Panc1 (cell line): ENCODE data around the gene NMB. TPM values are rescaled to one million over a fixed set of nuclear protein-coding genes. Genes with fewer than 3 reads are reported as not detected.

Source experiments
- ATAC-seq: fragments of 200-7000 bp; cut with Tn5 transposase; 2 replicates; pipeline ENCODE4 v1.9.1; 2020; ENCODE audit warnings: mild to moderate bottlenecking, moderate library complexity
- BruUV-seq: library from RNA; stranded (reverse); fragments of 400-500 nt; replicated peaks from 2 replicates; lab custom pipeline; 2021; lab: Mats Ljungman, UMichigan
- CTCF ChIA-PET: fragments of 300-600 bp; sonication (Branson Sonifier 250); formaldehyde crosslinking; loops from one replicate; lab custom pipeline; 2022; ENCODE audit warnings: antibody characterized with exemption; lab: Charles Lee
- POLR2A ChIA-PET: fragments of 300-600 bp; sonication (Branson Sonifier 250); formaldehyde crosslinking; loops from one replicate; lab custom pipeline; 2022; ENCODE audit warnings: antibody characterized with exemption; lab: Charles Lee
- DNase-seq: peaks from one replicate; pipeline ENCODE4 v3.0.0-alpha.2; 2010; ENCODE audit warnings: low read depth, low spot score
- H3K27ac ChIP-seq: 2 replicates; pipeline ENCODE4 v1.5.1; 2011; ENCODE audit warnings: mild to moderate bottlenecking, low read length, inconsistent platforms
- H3K27me3 ChIP-seq: fragments of 200-500 bp; sonication (Bioruptor generic); 2 replicates; pipeline ENCODE4 v1.6.0; 2014; ENCODE audit warnings: low read length, inconsistent platforms; ENCODE audit not compliant: control insufficient read depth, insufficient read depth
- H3K36me3 ChIP-seq: fragments of 200-500 bp; sonication (Bioruptor generic); 2 replicates; pipeline ENCODE4 v1.5.1; 2014; ENCODE audit warnings: inconsistent platforms, mild to moderate bottlenecking, low read length, moderate library complexity; ENCODE audit not compliant: control insufficient read depth, insufficient read depth
- H3K4me1 ChIP-seq: 2 replicates; pipeline ENCODE4 v1.5.1; 2011; ENCODE audit warnings: inconsistent platforms, mild to moderate bottlenecking, low read length, moderate library complexity; ENCODE audit not compliant: control insufficient read depth, insufficient read depth
- H3K4me3 ChIP-seq, 2 experiments: 2 replicates each; pipeline ENCODE4 v1.5.1; 2011 to 2012; ENCODE audit warnings: low read depth in 2 of 2, low read length in 2 of 2, mild to moderate bottlenecking in 2 of 2, inconsistent platforms in 1 of 2, moderate library complexity in 1 of 2
- H3K9me3 ChIP-seq: fragments of 200-500 bp; sonication (Bioruptor generic); 2 replicates; pipeline ENCODE4 v1.5.1; 2014; ENCODE audit warnings: low read depth, mild to moderate bottlenecking, inconsistent platforms, low read length, moderate library complexity; ENCODE audit not compliant: control insufficient read depth, insufficient read depth
- POLR2AphosphoS5 ChIP-seq: IDR thresholded peaks from 2 replicates; pipeline ENCODE4 v1.6.1; 2012; ENCODE audit warnings: mild to moderate bottlenecking, low read depth, low read length, moderate library complexity
- REST ChIP-seq, 2 experiments: IDR thresholded peaks; 2 replicates each; pipeline ENCODE4 v1.6.1; 2011 to 2012; ENCODE audit warnings: low read depth in 2 of 2, control low read depth in 1 of 2, low read length in 1 of 2, mild to moderate bottlenecking in 1 of 2, moderate library complexity in 1 of 2; ENCODE audit not compliant: insufficient read depth in 1 of 2
- SIN3A ChIP-seq: IDR thresholded peaks from 2 replicates; pipeline ENCODE4 v1.6.1; 2012; ENCODE audit warnings: low read depth, mild to moderate bottlenecking, low read length, moderate library complexity, borderline replicate concordance; ENCODE audit not compliant: insufficient read depth
- TCF7L2 ChIP-seq: IDR thresholded peaks from 2 replicates; pipeline ENCODE4 v1.6.1; 2011; ENCODE audit warnings: mild to moderate bottlenecking, low read depth, low read length, inconsistent platforms
- in situ Hi-C: cut with HindIII; loops from 2 replicates; pipeline ENCODE4 v1.10.0; 2016; ENCODE audit warnings: low sequenced_read_pairs, low pct_unique_long_range_greater_than_20kb
- intact Hi-C: fragments of 100-400 bp; cut with micrococcal nuclease; formaldehyde crosslinking; loops from one replicate; pipeline ENCODE4 v1.10.0; 2022; ENCODE audit not compliant: unreplicated experiment
- total RNA-seq: library from RNA; stranded (reverse); gene quantifications from one replicate; pipeline ENCODE4 v1.2.1, GENCODE V29; 2021; ENCODE audit not compliant: unreplicated experiment
- TF ChIP-seq, protein P1 (sequence below): fragments of 450-650 bp; IDR thresholded peaks from 2 replicates; pipeline ENCODE4 v1.5.1; 2017; ENCODE audit warnings: mild to moderate bottlenecking

The NMB gene
- total RNA-seq, 1 experiment from 2014 or later = 9.5 TPM

DNA sequence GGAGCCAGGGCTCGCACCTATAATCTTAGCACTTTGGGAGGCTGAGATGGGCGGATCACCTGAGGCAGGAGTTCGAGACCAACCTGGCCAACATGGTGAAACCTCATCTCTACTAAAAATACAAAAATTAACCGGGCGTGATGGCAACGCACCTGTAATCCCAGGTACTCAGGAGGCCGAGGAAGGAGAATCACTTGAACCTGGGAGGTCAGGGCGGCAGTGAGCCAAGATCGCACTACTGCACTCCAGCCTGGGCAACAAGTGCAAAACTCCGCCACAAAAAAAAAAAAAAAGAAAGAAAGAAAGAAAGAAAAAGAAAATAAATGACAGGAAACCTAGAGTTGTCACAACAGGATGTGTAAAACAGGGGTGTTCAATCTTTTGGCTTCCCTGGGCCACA is 3.0 kb upstream of the NMB start:
- CTCF ChIA-PET = no interaction called here
- no peak overlapping the region for H3K4me3 ChIP-seq
- peaks cover 15% of the 10 kb centered on the region for H3K4me1 ChIP-seq
- DNase-seq (no peak), ATAC-seq (no peak)
- no TSS peak for BruUV-seq
- no peaks in the 10 kb centered on the region for H3K27me3 ChIP-seq
- H3K27ac ChIP-seq = no peak overlapping the region
- H3K36me3 ChIP-seq = no peaks in the 10 kb centered on the region
- TF ChIP-seq REST (IDR thresholded peaks at IDR 0.05; ENCODE audit: insufficient read depth in 1 of 2, low read depth in 2 of 2, low read length in 1 of 2) (no peak), POLR2AphosphoS5 (no peak), TCF7L2 (no peak), SIN3A (no peak)
- TF ChIP-seq, protein P1, sequence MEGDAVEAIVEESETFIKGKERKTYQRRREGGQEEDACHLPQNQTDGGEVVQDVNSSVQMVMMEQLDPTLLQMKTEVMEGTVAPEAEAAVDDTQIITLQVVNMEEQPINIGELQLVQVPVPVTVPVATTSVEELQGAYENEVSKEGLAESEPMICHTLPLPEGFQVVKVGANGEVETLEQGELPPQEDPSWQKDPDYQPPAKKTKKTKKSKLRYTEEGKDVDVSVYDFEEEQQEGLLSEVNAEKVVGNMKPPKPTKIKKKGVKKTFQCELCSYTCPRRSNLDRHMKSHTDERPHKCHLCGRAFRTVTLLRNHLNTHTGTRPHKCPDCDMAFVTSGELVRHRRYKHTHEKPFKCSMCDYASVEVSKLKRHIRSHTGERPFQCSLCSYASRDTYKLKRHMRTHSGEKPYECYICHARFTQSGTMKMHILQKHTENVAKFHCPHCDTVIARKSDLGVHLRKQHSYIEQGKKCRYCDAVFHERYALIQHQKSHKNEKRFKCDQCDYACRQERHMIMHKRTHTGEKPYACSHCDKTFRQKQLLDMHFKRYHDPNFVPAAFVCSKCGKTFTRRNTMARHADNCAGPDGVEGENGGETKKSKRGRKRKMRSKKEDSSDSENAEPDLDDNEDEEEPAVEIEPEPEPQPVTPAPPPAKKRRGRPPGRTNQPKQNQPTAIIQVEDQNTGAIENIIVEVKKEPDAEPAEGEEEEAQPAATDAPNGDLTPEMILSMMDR = no peak
- intact Hi-C loops (no loop called here), in situ Hi-C loops (no loop called here)
- POLR2A ChIA-PET = interaction anchor here (0.7 kb wide), 1 partner anchor 55 kb away, joined by 4 read pairs; no protein-coding TSS in a partner anchor
- H3K9me3 ChIP-seq = no peaks in the 10 kb centered on the region

DNA sequence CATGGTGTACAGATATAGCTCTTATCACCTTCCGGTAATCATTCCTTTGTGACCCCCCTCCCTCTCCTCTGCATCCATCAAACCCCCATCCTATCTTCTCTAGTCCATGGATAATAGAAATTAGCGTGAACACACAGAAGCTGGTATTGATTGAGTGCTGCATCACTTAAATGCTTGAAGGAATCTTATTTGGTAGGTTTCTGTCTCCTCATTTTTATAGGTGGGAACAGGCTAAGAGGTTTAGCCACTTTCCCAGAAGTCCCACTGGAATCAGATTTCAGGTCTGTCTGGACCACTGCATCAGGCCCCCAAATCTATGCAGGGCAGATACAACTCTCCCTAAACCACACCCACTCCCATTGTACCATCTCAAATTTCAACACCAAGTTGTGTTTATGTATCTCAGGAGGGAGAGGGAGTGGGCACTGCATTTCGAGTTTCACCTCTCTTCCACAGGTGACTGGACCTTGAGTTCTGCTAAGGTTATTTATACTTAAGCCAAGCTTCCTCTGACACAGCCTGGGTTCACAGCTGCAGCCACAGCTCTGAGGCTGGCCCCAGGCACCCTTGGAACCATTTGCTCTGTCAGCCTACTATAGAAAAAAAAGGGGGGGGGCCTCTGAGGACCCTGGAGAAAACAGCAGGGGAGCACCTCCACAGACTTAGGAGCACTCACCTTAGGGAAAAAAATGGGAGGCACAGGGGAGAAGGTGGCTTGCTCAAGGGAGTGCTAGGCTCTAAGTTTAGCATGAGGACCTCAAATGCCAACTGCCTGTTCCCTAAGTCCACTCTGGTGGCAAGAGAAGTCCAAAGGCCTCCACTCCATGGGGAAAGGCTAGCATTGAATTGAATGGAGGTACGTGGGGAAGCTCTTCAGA is 2.1 kb upstream of the NMB start:
- no peaks in the 10 kb centered on the region for H3K27me3 ChIP-seq
- H3K36me3 ChIP-seq = no peaks in the 10 kb centered on the region
- intact Hi-C loops = loop anchor here (5.0 kb wide), 1 partner anchor 267 kb away; no protein-coding TSS in a partner anchor
- no peak for DNase-seq
- no peaks in the 10 kb centered on the region for H3K9me3 ChIP-seq
- no TSS peak for BruUV-seq
- H3K4me3 ChIP-seq = no peak overlapping the region
- no peak overlapping the region for H3K27ac ChIP-seq
- peaks cover 16% of the 10 kb centered on the region for H3K4me1 ChIP-seq
- ChIA-PET CTCF (interaction anchor here (0.7 to 1.4 kb wide), 2 partner anchors 268 to 561 kb away, joined by 4 to 5 read pairs; no protein-coding TSS in a partner anchor), POLR2A (interaction anchor here (0.5 to 0.6 kb wide), 2 partner anchors 39 to 503 kb away, joined by 3 read pairs; no protein-coding TSS in a partner anchor)
- in situ Hi-C loops = no loop called here
- TF ChIP-seq, protein P1 = no peak
- no peak for TF ChIP-seq REST (IDR thresholded peaks at IDR 0.05; ENCODE audit: insufficient read depth in 1 of 2, low read depth in 2 of 2, low read length in 1 of 2)
- no peak for TF ChIP-seq TCF7L2
- TF ChIP-seq SIN3A = no peak
- TF ChIP-seq POLR2AphosphoS5 = no peak; the same call in 1 of the 2 replicates
- no peak for ATAC-seq
